GM19468 (cell line): Measurements from ENCODE around the gene REV3L.
"Not testable (repeated sequence)": the region's sequence is repeated elsewhere in the genome, so short reads cannot be mapped to it uniquely, and the experiment has no call there.

Experiments
- ATAC-seq: cut with Tn5 transposase; IDR thresholded peaks from one replicate; pipeline ENCODE4 v1.9.1; 2021; ENCODE audit warnings: mild to moderate bottlenecking, moderate library complexity, moderate number of reproducible peaks; ENCODE audit not compliant: unreplicated experiment; ENCODE audit errors: extremely low read depth

The REV3L gene

DNA sequence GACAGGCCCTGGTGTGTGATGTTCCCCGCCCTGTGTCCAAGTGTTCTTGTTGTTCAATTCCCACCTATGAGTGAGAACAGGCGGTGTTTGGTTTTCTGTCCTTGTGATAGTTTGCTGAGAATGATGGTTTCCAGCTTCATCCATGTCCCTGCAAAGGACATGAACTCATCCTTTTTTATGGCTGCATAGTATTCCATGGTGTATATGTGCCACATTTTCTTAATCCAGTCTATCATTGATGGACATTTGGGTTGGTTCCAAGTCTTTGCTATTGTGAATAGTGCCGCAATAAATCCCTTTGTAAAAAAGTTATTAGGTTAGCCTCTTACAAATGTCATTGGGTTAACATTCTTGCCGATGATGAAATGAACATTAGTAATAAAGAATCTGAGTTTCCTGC, 175.1 kb downstream of the REV3L start:
- ATAC-seq, result not testable (repeated sequence)

DNA sequence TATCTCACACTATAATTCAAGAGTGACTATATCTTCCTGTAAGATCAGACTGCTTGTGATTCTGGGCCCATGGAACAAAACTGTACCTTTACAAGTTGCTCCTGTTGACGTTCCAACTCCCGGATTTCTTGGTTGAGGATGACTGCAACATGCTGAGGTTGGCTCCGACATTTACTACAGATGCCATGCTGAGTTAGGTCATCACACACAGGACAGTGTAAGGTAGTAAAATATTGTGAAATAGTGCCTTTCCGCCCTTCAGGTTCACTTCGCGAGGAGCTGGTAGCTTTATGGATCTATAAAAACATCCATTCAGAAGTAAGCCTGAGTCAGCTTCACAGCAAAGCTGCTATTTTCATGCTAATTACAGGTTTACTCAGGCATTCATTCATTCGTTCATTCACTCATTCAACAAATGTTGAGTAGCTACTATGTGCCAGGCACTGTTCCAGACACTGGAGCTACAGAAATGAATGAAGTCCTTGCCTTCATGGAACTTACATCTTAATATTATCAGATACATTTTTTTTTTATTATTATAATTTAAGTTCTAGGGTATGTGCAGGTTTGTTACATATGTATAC, 175.7 kb downstream of the REV3L start:
- no peak for ATAC-seq

DNA sequence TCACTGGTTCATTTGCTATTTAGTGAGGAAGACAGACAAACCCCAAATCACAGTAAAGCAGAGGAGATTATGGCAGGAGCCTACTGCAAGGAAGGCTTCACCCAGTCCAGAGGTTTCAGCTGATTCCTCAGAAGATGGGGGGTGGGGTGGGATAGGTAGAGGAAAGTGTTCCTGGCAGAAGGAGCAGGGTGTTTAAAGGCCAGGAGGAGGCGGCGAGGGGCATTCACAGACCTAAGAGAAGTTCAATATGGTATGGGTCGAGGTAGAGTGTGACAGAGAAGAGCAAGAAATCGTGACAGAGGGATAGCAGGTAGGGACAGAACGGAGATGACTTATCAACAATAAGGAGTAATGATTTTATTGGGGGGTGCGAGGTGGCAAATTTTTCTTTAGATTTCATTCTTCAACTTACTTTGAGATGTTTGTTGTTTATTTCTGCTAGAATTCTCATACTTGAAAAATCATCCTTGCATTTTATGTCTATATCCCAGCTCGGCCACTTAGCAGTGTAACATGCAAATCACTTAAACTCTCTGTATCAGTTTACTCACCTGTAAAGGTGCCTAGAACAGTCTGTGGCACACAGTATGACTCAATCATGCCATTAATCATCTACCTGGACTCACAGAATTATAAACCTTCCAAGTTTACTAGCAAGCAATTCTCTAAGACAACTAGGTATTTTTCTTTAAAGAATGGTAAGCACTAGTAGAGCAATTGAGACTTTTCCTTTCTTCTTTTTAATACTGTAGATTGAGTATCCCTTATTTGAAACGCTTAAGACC, 176.7 kb downstream of the REV3L start:
- ATAC-seq, result no peak

DNA sequence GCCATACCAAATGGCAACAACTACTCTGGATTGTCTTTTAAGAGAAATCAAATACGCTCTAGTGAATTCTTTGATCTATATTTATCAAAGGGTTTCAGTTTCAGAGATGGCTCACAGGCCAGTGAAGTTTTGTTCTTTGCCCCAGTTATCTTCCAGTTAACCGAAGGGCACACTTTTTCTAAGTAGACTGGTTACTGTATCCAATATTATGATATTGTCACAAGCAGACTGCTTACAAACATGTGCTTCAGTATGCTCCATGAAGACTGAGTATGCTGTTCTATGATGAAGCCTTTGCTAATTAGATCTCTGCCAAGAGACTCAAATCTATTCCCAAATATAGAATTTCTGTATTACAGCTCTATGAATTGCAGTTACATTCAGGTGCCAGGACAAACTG, 181.1 kb downstream of the REV3L start:
- no peak for ATAC-seq

DNA sequence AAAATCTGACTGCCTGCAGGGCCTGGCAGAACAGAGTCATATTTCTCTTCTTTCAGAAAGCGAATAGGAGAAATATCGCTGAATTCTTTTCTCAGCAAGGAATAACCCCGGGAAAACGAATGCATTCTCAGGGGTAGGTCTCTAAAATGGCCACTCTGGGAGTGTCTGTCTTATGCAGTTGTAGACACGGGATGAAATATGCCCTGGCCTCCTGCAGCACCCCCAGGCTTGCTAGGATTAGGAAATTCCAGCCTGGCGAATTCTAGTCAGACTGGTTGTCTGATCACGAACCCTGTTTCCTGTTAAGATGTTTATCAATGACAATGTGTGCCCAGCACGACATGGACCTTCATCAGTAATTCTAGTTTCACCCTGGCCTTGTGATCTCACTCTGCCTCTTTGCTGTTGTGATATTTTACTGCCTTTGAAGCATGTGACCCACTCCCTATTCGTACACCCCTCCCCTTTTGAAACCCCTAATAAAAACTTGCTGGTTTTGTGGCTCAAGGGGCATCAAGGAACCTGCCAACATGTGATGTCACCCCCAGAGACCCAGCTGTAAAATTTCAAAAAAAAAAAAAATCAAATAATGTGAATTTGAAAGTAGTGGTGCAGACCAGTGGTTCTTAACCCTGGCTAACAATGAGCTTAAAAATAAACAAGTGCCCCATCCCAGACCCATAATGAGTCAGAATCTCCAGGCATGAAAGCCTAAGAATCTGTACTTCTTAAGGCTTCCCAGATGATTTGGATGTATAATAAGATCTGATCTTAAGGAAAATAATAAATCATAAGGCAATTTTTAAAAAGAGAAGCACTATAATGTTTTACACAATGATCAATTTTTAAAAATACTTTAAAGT, 181.8 kb downstream of the REV3L start:
- ATAC-seq, result not testable (repeated sequence)

DNA sequence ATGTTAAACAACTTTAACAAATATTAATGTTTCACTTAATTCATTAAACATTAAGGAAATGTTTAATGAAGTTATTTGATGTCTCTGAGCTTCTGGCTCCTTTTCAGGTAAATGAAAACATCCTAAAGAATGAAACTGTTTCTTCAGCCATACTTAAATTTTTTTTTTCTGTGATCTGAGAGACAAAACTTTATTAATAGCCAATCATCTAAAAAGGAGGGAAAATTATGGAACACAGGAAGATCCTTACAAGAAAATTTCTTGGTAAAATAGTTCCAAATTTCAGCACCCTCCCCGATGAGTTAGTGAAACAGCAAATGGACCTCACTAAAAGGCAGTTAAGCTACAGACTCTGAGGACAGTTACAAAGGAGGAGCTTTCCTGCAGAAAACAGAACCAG, 185.2 kb downstream of the REV3L start:
- no peak for ATAC-seq

DNA sequence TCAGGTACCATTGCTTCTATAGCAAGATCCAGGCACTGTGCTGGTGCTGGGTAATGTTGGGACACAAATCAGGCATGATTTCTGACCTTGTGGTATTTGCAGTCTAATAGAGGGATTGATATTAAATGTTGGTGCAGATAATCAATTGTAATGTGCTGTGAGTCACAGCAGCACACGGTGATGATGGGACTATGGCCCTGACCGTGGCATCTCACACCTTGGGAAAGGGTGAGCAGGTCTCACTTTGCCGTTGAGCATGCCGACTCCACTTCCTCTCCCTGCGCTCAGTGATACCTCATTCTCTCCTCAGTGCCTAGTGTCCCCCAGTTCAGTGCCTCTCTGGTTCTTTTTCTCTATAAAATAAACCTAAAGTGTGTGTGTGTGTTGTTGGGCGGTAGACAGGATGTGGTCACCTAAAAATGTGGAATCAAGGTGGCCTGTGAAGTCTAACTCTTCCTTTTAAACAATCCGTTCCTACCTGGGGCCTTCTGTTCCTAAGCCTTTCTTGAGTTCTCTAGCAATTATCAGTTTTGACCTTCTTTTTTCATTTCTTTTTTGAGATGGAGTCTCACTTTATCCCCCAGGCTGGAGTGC, 188.5 kb downstream of the REV3L start:
- ATAC-seq, result no peak

DNA sequence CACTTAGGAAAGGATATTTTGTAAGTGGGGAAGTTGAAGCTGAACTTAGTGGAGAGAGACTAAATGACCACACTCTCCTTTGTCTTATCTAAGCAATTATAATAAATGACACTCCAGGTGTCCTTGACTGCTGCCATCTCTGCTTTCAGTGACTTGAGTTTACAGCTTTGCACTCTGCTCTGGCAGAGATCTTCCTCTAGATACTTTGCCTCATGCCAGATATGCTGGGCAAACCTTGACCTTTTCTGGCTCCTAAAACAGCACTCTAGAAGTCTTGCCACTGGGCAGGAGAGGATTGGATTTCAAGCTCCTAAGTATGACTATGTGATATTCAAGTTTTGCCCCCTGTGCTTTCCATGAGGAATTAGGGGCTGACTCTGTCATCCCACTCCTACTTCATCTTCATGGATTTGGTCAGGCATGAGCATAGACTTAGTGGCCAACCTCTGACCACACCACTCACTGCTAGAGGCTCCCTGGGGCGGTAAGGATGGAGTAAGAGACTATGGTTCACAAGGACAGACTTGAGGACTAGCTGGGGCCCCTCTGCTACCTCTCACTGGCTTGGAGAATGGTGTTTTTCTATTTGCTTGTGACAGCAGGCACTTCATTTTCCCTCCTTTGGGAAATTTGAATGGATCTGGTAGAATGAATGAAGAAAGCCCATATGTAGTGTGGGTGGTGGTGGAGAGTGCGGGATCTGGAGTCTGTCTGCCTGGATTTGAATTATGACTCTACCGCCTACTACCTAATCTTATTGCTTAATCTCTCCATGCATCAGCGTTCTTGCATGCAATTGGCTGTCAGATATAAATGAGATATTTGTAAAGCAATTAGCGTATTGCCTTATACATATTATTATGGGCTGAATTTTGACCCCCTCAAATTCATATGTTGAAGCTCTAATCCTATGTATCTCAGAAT, 191.4 kb downstream of the REV3L start:
- ATAC-seq, result no peak

DNA sequence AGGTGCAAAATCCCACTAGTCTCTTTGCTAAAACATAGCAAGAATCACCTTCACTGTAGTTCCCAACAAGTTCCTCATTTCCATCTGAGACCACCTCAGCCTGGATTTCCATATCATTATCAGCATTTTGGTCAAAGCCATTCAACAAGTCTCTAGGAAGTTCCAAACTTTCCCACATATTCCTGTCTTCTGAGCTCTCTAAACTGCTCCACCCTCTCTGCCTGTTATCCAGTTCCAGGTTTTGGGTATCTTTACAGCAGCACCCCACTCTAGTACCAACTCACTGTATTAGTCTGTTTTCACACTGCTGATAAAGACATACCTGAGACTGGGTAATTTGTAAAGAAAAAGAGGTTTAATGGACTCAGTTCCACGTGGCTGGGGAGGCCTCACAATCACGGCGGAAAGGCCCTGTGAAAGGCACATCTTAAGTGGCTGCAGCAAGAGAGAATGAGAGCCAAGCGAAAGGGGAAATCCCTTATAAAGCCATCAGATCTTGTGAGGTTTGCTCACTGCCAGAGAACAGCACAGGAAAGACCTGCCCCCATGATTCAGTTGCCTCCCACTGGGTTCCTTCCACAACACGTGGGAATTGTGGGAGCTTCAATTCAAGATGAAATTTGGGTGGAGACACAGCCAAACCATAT, 192.2 kb downstream of the REV3L start:
- ATAC-seq, result not testable (repeated sequence)

DNA sequence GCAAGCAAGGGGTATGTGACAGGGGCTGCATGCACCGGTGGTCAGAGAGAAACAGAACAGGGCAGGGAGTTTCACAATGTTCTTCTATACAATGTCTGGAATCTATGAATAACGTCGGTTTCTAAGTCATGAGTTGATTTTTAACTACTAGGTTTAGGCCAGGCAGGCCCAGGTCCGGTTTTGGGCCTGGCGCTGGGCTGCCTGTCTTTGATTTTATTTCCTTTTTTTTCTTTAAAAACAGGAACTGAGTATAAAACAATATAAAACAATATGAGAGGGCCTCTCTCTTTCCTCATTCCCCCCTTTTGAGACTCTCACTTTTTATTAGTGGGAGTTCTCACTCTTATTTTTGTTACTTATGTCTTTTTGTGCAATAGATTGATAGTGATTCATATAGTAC, 198.7 kb downstream of the REV3L start:
- not testable (repeated sequence) for ATAC-seq

DNA sequence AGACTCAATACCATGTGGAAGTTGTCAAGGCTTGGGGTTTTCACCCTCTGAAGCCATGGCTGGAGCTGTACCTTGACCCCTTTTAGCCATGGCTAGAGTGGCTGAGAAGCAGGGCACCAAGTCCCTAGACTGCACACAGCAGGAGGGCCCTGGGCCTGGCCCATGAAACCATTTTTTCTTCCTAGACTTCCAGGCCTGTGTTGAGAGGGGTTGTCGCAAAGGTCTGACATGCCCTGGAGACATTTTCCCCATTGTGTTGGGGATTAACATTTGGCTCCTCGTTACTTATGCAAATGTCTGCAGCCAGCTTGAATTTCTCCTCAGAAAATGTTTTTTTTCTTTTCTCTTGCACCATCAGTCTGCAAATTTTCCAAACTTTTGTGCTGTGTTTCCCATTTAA, 199.3 kb downstream of the REV3L start:
- no peak for ATAC-seq

DNA sequence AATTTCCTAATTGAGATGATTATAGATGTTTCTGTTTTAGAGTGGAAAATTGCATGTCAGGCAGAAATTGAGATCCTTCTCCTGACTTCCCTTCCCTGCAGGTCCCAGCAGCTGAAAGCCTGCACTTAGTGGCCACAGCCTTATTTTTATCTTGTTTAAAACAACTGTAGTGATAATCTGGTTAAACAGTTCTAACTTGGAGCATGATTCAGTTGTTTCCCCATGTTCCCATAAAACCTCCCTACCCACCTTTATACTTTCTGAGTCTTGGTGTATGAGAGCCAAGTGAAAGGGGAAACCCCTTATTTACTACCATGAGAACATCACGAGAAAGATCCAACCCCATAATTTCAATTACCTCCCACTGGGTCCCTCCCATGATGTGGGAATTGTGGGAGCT, 200.5 kb downstream of the REV3L start:
- ATAC-seq, result no peak

DNA sequence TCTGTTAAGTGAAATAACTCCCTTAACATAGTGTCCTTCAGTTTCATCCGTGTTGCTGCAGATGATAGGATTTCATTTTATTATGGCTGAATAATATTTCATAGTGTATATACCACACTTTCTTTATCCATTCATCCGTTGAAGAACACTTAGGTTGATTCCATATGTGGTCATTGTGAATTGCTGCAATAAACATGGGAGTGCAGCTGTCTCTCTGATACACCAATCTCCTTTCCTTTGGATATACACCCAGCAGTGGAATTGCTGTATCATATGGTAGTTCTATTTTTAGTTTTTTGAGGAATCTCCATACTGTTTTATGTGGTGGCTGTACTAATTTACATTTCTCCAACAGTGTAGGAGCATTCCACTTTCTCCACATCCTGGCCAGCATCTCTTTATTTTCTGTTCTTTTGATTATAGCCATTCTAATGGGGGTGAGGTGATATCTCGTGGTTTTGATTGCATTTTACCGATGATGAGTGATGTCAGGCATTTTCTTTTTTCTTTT, 202.5 kb downstream of the REV3L start:
- ATAC-seq, result no peak

DNA sequence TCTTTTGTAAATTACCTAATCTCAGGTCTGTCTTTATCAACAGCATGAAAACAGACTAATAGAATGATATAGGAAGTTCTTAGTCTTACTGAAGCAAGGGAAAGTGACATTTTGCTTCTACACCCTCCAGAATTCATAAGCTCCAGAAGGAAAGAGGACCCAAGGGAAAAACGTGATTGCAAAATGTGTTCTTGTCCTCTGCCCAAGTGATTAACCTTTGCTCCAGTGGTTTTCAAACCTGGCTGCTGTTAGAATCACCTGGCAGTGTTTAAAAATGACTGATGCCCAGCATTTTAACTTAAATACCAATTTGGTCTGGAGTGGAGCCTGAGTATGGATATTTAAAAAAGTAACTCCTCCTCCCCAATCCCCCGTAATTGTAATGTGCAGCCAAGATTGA, 204.3 kb downstream of the REV3L start:
- ATAC-seq, result no peak

DNA sequence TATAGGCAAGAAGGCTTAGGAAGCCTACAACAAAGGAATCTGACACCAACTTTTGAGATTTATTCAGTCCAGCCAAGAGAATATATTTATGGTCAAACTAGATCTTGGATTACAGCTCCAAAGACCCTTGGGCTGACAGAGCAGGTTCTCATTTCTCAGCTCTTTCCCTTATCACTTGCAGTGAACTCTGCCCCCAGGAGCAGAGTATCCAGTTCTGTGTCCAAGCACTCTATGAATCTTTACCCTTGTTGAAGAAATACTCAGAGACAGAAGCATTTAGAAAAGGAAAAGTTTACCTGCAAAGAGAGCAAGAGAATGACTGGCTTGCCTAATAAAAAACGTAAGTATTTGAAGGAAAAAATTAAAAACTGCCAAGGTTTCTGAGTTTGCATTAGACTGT, 205.2 kb downstream of the REV3L start:
- no peak for ATAC-seq

DNA sequence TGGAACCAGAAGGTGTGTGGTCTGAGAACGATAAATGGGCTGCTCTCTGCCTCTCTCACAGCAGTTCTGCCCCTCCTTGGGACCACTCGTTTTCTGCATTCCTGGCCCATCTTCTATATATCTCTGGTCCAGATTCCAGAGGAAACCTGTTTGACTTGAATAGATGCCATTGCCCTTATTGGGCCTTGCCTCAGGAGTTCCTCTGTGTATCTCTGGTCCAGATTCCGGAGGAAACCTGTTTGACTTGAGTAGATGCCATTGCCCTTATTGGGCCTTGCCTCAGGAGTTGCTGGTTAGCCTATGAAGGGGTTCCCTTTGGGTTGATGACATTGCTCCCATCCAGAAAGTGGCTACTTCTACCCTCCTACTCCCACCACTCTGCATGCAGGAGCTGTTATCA, 206.3 kb downstream of the REV3L start:
- ATAC-seq, result no peak

DNA sequence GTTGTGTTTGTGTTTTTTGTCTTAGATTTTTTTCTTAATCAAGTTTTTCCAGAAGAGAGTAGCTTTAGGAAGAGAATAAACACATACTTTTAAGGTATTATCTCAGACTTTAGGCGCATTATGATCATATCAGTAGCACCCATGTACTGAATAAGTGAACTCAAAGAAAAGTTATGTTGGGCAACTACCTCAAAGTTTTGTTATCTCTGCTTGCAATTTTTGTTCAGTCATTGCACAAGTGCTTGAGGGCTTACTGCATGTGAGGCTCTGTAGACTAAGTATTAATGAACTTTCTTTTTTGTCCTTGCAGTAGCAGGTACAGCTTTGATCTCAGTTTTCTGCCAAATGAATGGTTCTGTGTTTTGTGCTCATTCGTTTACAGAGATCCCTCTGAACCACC, 206.7 kb downstream of the REV3L start:
- no peak for ATAC-seq

DNA sequence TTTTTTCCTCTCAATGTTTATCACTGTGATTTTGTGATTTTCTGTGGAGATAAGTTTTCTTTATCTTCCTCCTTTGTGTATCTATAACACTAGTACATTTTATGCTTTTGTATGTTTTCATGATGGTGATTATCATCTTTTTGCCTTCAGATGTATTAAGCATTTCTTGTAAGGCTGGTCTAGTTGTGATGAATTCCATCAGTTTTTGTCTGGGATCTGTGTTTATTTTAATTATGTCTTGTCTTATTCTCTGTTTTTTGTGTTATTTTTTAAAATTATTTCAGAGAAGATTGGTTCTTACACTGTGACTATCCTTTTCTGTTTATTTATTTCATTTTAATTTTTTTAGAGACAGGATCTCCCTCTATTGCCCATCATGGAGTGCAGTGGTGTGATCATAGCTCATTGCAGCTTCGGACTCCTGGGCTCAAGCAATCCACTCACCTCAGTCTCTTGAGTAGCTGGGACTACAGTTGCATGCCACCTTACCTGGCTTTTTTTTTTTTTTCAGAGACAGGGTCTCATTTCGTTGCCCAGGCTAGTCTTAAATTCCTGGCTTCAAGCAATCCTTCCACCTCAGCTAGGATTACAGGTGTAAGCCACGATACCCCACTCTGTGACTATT, 208.3 kb downstream of the REV3L start:
- ATAC-seq, result no peak

DNA sequence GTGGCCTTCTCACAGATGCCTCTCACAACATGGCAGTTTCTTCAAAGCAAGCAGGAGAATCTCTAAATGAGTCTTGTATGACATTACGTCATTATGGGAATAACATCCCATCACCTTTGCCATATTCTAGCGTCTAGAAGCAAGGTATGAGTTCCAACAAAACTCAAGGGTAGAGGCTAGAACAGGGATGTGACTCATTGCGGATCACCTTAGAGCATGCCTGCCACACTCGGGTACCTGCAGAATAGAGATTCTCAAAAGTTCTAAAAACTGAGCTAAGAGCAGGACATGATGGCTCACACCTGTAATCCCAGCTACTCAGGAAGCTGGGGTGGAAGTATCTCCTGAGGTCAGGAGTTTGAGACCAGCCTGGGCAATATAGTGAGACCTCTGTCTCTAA, 212.9 kb downstream of the REV3L start:
- no peak for ATAC-seq
